Endothelial cell of umbilical vein (primary cell): ENCODE results near the gene CAMK2D.

Experiments
- MYC ChIP-seq: IDR thresholded peaks from one replicate; pipeline ENCODE4 v1.6.1; 2011; ENCODE audit warnings: mild to moderate bottlenecking, low read depth, low read length
- POLR2AphosphoS5 ChIP-seq: IDR thresholded peaks from 2 replicates; pipeline ENCODE4 v1.6.1; 2012; ENCODE audit warnings: low read depth, mild to moderate bottlenecking, control low read depth, low read length, moderate library complexity; ENCODE audit not compliant: insufficient read depth

- no peak for TF ChIP-seq MYC
- no peak for TF ChIP-seq POLR2AphosphoS5
Observed at GRCh38 chr4:113440371-113440770, 321.2 kb downstream of the CAMK2D start.
